Small intestine (tissue), 7 donors: ENCODE measurements around the gene CRTAC1. TPM values are rescaled to one million over a fixed set of nuclear protein-coding genes. Genes with fewer than 3 reads are reported as not detected.

Experiments used
- DNase-seq, 2 donors: peaks; one replicate each; pipeline versions ENCODE4 v3.0.0 to v3.0.0-alpha.2; 2013
- FAIRE-seq: peaks from 2 replicates; lab custom pipeline; 2012; peaks lifted over from hg19 to GRCh38; lab: Jason Lieb, UNC
- H3K27ac ChIP-seq, 3 donors: one replicate each; pipeline ENCODE4 v1.5.1; 2013; ENCODE audit warnings: low read length in 2 of 3, mild to moderate bottlenecking in 2 of 3, control low read depth in 1 of 3, inconsistent platforms in 1 of 3, low read depth in 1 of 3, moderate library complexity in 1 of 3
- H3K27me3 ChIP-seq, 3 donors: one replicate each; pipeline ENCODE4 v1.6.1; 2013; ENCODE audit warnings: low read length in 3 of 3, inconsistent platforms in 1 of 3; ENCODE audit not compliant: control insufficient read depth in 3 of 3, insufficient read depth in 3 of 3
- H3K36me3 ChIP-seq, 3 donors: one replicate each; pipeline ENCODE4 v1.6.1; 2013; ENCODE audit warnings: low read length in 3 of 3, inconsistent platforms in 1 of 3, low read depth in 1 of 3, mild to moderate bottlenecking in 1 of 3, moderate library complexity in 1 of 3; ENCODE audit not compliant: control insufficient read depth in 3 of 3, insufficient read depth in 2 of 3
- H3K4me1 ChIP-seq, 3 donors: one replicate each; pipeline ENCODE4 v1.6.1; 2013; ENCODE audit warnings: low read length in 2 of 3, inconsistent platforms in 1 of 3, low read depth in 1 of 3, mild to moderate bottlenecking in 1 of 3, moderate library complexity in 1 of 3; ENCODE audit not compliant: control insufficient read depth in 3 of 3, insufficient read depth in 2 of 3
- H3K4me3 ChIP-seq, 3 donors: one replicate each; pipeline ENCODE4 v1.5.1; 2013; ENCODE audit warnings: low read length in 3 of 3, control low read depth in 1 of 3, inconsistent platforms in 1 of 3, low read depth in 1 of 3, mild to moderate bottlenecking in 1 of 3, moderate library complexity in 1 of 3
- H3K9me3 ChIP-seq, 2 donors: one replicate each; pipeline ENCODE4 v1.6.1; 2013; ENCODE audit warnings: low read depth in 1 of 2, low read length in 1 of 2; ENCODE audit not compliant: control insufficient read depth in 2 of 2, insufficient read depth in 1 of 2
- WGBS, 3 donors: extraction: QIAGEN DNeasy Blood & Tissue Kit; methylation state at CpG; one replicate each; pipeline ENCODE4 v1.1.7; 2013; 5-methylcytosine and 5-hydroxymethylcytosine counted together
- polyA plus RNA-seq, 4 donors: library from polyadenylated mRNA; stranded (reverse) in 3 of 4; unstranded in 1 of 4; fragments of 200-250 nt in 3 of 4; fragments of 120-200 nt in 1 of 4; gene quantifications; one replicate each; pipeline versions ENCODE4 v1.2.1 to v1.2.3, GENCODE V29; 2013
- donor health status: healthy with polysubstance abuse.
- donor health status: control.
- donor health status: control.
- donor health status: Bipolar disorder and iron deficiency.
- donor health status: healthy.

The CRTAC1 gene
- polyA plus RNA-seq, 4 donors, result 0.75 to 2.3 TPM; not detected in 2

- WGBS, 3 donors, result 80 to 85% (median 80%) methylated on average over 2 of the region's 2 CpGs
- Histone ChIP-seq H3K36me3 (no peaks in the 10 kb centered on the region), H3K9me3 (no peaks in the 10 kb centered on the region), H3K27me3 (peaks cover 0 to 3% (median 0%) of the 10 kb centered on the region in 3 donors), H3K4me3 (no peak overlapping the region), H3K27ac (no peak overlapping the region), H3K4me1 (peaks cover 0 to 24% (median 0%) of the 10 kb centered on the region in 3 donors)
- FAIRE-seq (no peak), DNase-seq (no peak)
Observed at GRCh38 chr10:97892939-97893338, 137.5 kb downstream of the CRTAC1 start.

- no peak overlapping the region for H3K27ac ChIP-seq
- 89 to 93% (median 89%) methylated on average over 2 of the region's 2 CpGs for WGBS, 3 donors
- H3K4me1 ChIP-seq, result peaks cover 0 to 24% (median 0%) of the 10 kb centered on the region in 3 donors
- no peaks in the 10 kb centered on the region for H3K9me3 ChIP-seq
- H3K36me3 ChIP-seq, result no peaks in the 10 kb centered on the region
- no peak for DNase-seq
- no peak overlapping the region for H3K4me3 ChIP-seq
- no peak for FAIRE-seq
- peaks cover 0 to 3% (median 0%) of the 10 kb centered on the region in 3 donors for H3K27me3 ChIP-seq
Observed at GRCh38 chr10:97892506-97892905, 137.9 kb downstream of the CRTAC1 start.

GRCh38 chr10:97891497-97892167 is 138.8 kb downstream of the CRTAC1 start:
- H3K27me3 ChIP-seq, result peaks cover 0 to 3% (median 0%) of the 10 kb centered on the region in 3 donors
- DNase-seq, result peak in 1 of 2 donors; percentile 87
- H3K27ac ChIP-seq, result peak overlapping the region in 1 of 3 donors; percentile 36
- 71 to 77% (median 76%) methylated on average over 17 of the region's 17 CpGs for WGBS, 3 donors
- no peak overlapping the region for H3K4me3 ChIP-seq
- no peaks in the 10 kb centered on the region for H3K36me3 ChIP-seq
- H3K4me1 ChIP-seq, result peaks cover 0 to 24% (median 0%) of the 10 kb centered on the region in 3 donors
- FAIRE-seq, result no peak
- no peaks in the 10 kb centered on the region for H3K9me3 ChIP-seq

- Histone ChIP-seq H3K4me3 (no peak overlapping the region), H3K27me3 (peaks cover 0 to 2% (median 0%) of the 10 kb centered on the region in 3 donors), H3K27ac (peak overlapping the region in 1 of 3 donors; percentile 22), H3K4me1 (peaks cover 0 to 24% (median 0%) of the 10 kb centered on the region in 3 donors), H3K9me3 (no peaks in the 10 kb centered on the region), H3K36me3 (no peaks in the 10 kb centered on the region)
- DNase-seq (peak in 1 of 2 donors; percentile 44), FAIRE-seq (no peak)
- WGBS, 3 donors, result 65 to 78% (median 74%) methylated on average over 18 of the region's 18 CpGs
Observed at GRCh38 chr10:97889461-97890265, 140.8 kb downstream of the CRTAC1 start.

GRCh38 chr10:97888641-97889262 is 141.7 kb downstream of the CRTAC1 start:
- 24 to 56% (median 40%) methylated on average over 11 to 12 of the region's 12 CpGs for WGBS, 3 donors
- Histone ChIP-seq H3K9me3 (no peaks in the 10 kb centered on the region), H3K4me3 (no peak overlapping the region), H3K36me3 (no peaks in the 10 kb centered on the region), H3K27me3 (peaks cover 0 to 2% (median 0%) of the 10 kb centered on the region in 3 donors), H3K4me1 (peaks cover 0 to 24% (median 0%) of the 10 kb centered on the region in 3 donors), H3K27ac (no peak overlapping the region)
- DNase-seq (peak; percentile 28 to 68), FAIRE-seq (no peak)

- 80 to 90% (median 89%) methylated on average over 7 of the region's 7 CpGs for WGBS, 3 donors
- DNase-seq, result no peak
- FAIRE-seq, result no peak
- no peaks in the 10 kb centered on the region for H3K9me3 ChIP-seq
- H3K27me3 ChIP-seq, result peaks cover 0 to 2% (median 0%) of the 10 kb centered on the region in 3 donors
- H3K36me3 ChIP-seq, result no peaks in the 10 kb centered on the region
- no peak overlapping the region for H3K27ac ChIP-seq
- no peak overlapping the region for H3K4me3 ChIP-seq
- peaks cover 0 to 24% (median 0%) of the 10 kb centered on the region in 3 donors for H3K4me1 ChIP-seq
Observed at GRCh38 chr10:97888134-97888533, 142.3 kb downstream of the CRTAC1 start.

- FAIRE-seq (no peak), DNase-seq (no peak)
- Histone ChIP-seq H3K4me3 (no peak overlapping the region), H3K4me1 (peaks cover 0 to 23% (median 0%) of the 10 kb centered on the region in 3 donors), H3K36me3 (no peaks in the 10 kb centered on the region), H3K9me3 (no peaks in the 10 kb centered on the region), H3K27ac (no peak overlapping the region), H3K27me3 (peaks cover 0 to 2% (median 0%) of the 10 kb centered on the region in 3 donors)
- 82 to 86% (median 86%) methylated on average over 6 of the region's 6 CpGs for WGBS, 3 donors
Observed at GRCh38 chr10:97887399-97887798, 143.0 kb downstream of the CRTAC1 start.

- Histone ChIP-seq H3K27me3 (peaks cover 0 to 2% (median 0%) of the 10 kb centered on the region in 3 donors), H3K9me3 (no peaks in the 10 kb centered on the region), H3K4me3 (no peak overlapping the region), H3K4me1 (peaks cover 0 to 13% (median 0%) of the 10 kb centered on the region in 3 donors), H3K27ac (no peak overlapping the region), H3K36me3 (no peaks in the 10 kb centered on the region)
- DNase-seq, result no peak
- WGBS, 3 donors, result 73 to 78% (median 77%) methylated on average over 5 of the region's 5 CpGs
- no peak for FAIRE-seq
Observed at GRCh38 chr10:97886286-97886685, 144.1 kb downstream of the CRTAC1 start.
